Natural killer cell (primary cell): Measurements from ENCODE around the gene ADAMTS17. TPM values are rescaled to one million over a fixed set of nuclear protein-coding genes. Genes with fewer than 3 reads are reported as not detected.

ENCODE experiments used
- ATAC-seq, 3 donors: fragments of 150-1000 bp in 2 of 3; fragments of 200-7000 bp in 1 of 3; cut with Tn5 transposase; 1 replicate in 1 of 3; 2 replicates in 2 of 3; pipeline ENCODE4 v1.10.0; 2021; ENCODE audit warnings: mild to moderate bottlenecking in 2 of 3, moderate library complexity in 2 of 3
- DNase-seq, 2 donors: peaks; one replicate each; pipeline versions ENCODE4 v3.0.0 to v3.0.0-alpha.2; 2013 to 2021; ENCODE audit warnings: mixed read lengths in 1 of 2
- H3K27ac ChIP-seq: one replicate; pipeline ENCODE4 v1.5.1; 2013; ENCODE audit warnings: mild to moderate bottlenecking, low read length
- H3K27me3 ChIP-seq: one replicate; pipeline ENCODE4 v1.6.1; 2013; ENCODE audit warnings: low read length; ENCODE audit not compliant: control insufficient read depth, insufficient read depth
- H3K36me3 ChIP-seq: one replicate; pipeline ENCODE4 v1.6.1; 2013; ENCODE audit warnings: low read length; ENCODE audit not compliant: control insufficient read depth, insufficient read depth
- H3K4me1 ChIP-seq: one replicate; pipeline ENCODE4 v1.6.1; 2013; ENCODE audit warnings: low read length; ENCODE audit not compliant: control insufficient read depth, insufficient read depth
- H3K4me3 ChIP-seq: one replicate; pipeline ENCODE4 v1.5.1; 2013; ENCODE audit warnings: low read length
- H3K9me3 ChIP-seq: one replicate; pipeline ENCODE4 v1.6.1; 2013; ENCODE audit warnings: low read length; ENCODE audit not compliant: control insufficient read depth, insufficient read depth
- H3K27ac Mint-ChIP-seq, 2 donors: one replicate each; pipeline ENCODE4 v1.8.0; 2022; ENCODE audit warnings: mild to moderate bottlenecking in 2 of 2, mixed read lengths in 2 of 2, moderate library complexity in 1 of 2
- H3K27me3 Mint-ChIP-seq, 2 donors: one replicate each; pipeline ENCODE4 v1.8.0; 2022; ENCODE audit warnings: low read depth in 2 of 2, mixed read lengths in 2 of 2
- H3K36me3 Mint-ChIP-seq: one replicate; pipeline ENCODE4 v1.8.0; 2022; ENCODE audit warnings: mixed read lengths
- H3K4me1 Mint-ChIP-seq, 2 donors: one replicate each; pipeline ENCODE4 v1.8.0; 2022; ENCODE audit warnings: mixed read lengths in 2 of 2
- H3K4me3 Mint-ChIP-seq: one replicate; pipeline ENCODE4 v1.8.0; 2022; ENCODE audit warnings: mild to moderate bottlenecking, moderate library complexity, mixed read lengths
- H3K9me3 Mint-ChIP-seq, 2 donors: one replicate each; pipeline ENCODE4 v1.8.0; 2022; ENCODE audit warnings: mixed read lengths in 2 of 2
- WGBS: methylation state at CpG from one replicate; pipeline ENCODE4 v1.1.7; 2013; ENCODE audit warnings: missing lambda C conversion rate; ENCODE audit not compliant: insufficient coverage; 5-methylcytosine and 5-hydroxymethylcytosine counted together
- intact Hi-C: fragments of 100-400 bp; cut with micrococcal nuclease; formaldehyde crosslinking; loops from one replicate; pipeline ENCODE4 v1.14.2; 2022
- total RNA-seq, 4 donors: library from RNA; stranded (reverse); fragments of 120-200 nt in 1 of 4; gene quantifications; one replicate each; pipeline versions ENCODE4 v1.2.3 to v1.2.4, GENCODE V29; 2013 to 2022
- TF ChIP-seq, protein P1 (sequence below): fragments of 200-600 bp; IDR thresholded peaks from one replicate; pipeline ENCODE4 v1.8.0; 2022; ENCODE audit warnings: antibody characterized with exemption

Gene ADAMTS17
- total RNA-seq, 3 donors from 2014 or later (not counting 1 experiment from before 2014, with no cell fraction given): 4.8 to 9.5 (median 5.3) TPM

DNA sequence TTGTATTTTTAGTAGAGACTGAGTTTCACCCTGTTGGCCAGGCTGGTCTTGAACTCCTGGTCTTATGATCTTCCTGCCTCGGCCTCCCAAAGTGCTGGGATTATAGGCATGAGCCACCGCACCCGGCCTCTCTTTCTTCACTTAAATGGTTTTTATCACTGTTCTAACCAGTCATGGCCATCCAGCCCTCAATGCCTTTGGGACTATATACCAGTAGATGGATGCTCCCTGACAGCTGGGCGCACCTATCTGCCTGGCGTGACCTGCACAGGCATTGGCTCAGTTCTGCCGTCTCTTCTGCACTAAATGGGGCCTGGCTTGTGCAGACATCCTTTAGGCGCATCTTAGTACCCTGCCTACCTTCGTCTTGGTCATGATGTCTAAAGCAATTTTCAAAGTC, 233.4 kb downstream of the ADAMTS17 start:
- H3K36me3 Mint-ChIP-seq: no peaks in the 10 kb centered on the region
- Histone ChIP-seq H3K27ac (no peak overlapping the region), H3K4me3 (no peak overlapping the region), H3K4me1 (peaks cover 13% of the 10 kb centered on the region), H3K9me3 (no peaks in the 10 kb centered on the region), H3K27me3 (no peaks in the 10 kb centered on the region), H3K36me3 (no peaks in the 10 kb centered on the region)
- H3K4me3 Mint-ChIP-seq: no peak overlapping the region
- WGBS: 94% methylated on average over 8 of the region's 8 CpGs
- no peak for ATAC-seq
- TF ChIP-seq, protein P1, sequence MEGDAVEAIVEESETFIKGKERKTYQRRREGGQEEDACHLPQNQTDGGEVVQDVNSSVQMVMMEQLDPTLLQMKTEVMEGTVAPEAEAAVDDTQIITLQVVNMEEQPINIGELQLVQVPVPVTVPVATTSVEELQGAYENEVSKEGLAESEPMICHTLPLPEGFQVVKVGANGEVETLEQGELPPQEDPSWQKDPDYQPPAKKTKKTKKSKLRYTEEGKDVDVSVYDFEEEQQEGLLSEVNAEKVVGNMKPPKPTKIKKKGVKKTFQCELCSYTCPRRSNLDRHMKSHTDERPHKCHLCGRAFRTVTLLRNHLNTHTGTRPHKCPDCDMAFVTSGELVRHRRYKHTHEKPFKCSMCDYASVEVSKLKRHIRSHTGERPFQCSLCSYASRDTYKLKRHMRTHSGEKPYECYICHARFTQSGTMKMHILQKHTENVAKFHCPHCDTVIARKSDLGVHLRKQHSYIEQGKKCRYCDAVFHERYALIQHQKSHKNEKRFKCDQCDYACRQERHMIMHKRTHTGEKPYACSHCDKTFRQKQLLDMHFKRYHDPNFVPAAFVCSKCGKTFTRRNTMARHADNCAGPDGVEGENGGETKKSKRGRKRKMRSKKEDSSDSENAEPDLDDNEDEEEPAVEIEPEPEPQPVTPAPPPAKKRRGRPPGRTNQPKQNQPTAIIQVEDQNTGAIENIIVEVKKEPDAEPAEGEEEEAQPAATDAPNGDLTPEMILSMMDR: no peak
- no peak for DNase-seq
- no peaks in the 10 kb centered on the region for H3K27me3 Mint-ChIP-seq
- no peak overlapping the region for H3K27ac Mint-ChIP-seq
- no peaks in the 10 kb centered on the region for H3K9me3 Mint-ChIP-seq
- intact Hi-C loops: no loop called here
- H3K4me1 Mint-ChIP-seq: peaks cover 9 to 13% of the 10 kb centered on the region in 2 donors

DNA sequence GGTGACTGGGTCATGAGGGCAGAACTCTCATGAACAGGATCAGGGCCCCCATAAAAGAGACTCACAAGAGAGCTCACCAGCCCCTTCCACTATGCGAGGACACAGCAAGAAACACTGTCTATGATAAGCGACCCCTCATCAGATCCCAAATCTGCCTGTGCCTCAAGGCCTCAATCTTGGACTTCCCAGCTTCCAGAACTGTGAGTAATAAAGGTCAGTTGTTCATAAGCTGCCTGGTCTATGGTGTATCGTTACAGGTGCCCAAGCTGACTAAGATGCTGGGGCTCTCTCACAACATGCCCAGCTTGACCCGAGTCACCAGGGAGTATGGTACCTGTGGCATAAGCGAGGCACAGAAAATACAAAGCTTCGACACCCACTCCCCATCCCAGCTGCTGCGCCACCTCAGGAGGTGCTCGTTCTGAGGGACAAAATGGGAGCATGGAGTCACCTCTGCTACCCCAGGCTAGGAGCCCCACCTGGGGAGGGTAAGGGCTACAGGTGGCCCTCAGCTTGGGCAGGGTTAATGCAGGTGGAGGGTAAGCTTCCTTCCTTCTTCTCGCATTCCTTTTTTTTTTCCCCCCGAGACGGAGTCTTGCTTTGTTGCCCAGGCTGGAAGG, 234.1 kb downstream of the ADAMTS17 start:
- TF ChIP-seq, protein P1: no peak
- H3K27ac ChIP-seq: no peak overlapping the region
- ATAC-seq (no peak), DNase-seq (no peak)
- Mint-ChIP-seq H3K9me3 (no peaks in the 10 kb centered on the region), H3K27ac (no peak overlapping the region), H3K4me3 (no peak overlapping the region), H3K36me3 (no peaks in the 10 kb centered on the region), H3K27me3 (no peaks in the 10 kb centered on the region), H3K4me1 (peaks cover 9 to 13% of the 10 kb centered on the region in 2 donors)
- intact Hi-C loops: no loop called here
- H3K36me3 ChIP-seq: no peaks in the 10 kb centered on the region
- H3K27me3 ChIP-seq: no peaks in the 10 kb centered on the region
- H3K4me3 ChIP-seq: no peak overlapping the region
- H3K4me1 ChIP-seq: peaks cover 13% of the 10 kb centered on the region
- 86% methylated on average over 11 of the region's 11 CpGs for WGBS
- no peaks in the 10 kb centered on the region for H3K9me3 ChIP-seq

DNA sequence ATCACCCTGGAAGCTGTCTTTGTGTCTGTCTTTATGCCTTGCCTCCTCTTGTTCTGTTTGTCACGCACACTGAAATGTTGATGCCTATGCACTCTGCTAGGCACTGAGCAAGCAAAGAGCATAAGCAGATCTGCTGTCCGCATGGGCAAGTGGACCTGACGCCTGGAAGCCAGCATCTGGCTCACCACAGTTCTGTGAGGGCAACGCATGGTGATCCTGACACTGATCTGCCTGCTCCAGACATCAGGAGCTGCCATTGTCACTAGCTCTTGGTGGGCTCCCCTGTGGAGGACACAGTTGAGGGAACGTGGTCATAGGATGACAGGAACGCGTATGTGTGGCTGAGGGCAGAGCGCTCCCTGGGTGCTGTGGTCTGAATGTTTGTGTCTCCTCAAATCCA, 234.6 kb downstream of the ADAMTS17 start:
- H3K27me3 Mint-ChIP-seq: no peaks in the 10 kb centered on the region
- H3K27ac Mint-ChIP-seq: no peak overlapping the region
- WGBS: 94% methylated on average over 8 of the region's 8 CpGs
- H3K27me3 ChIP-seq: no peaks in the 10 kb centered on the region
- no peak overlapping the region for H3K4me3 ChIP-seq
- H3K4me1 ChIP-seq: peaks cover 13% of the 10 kb centered on the region
- no peaks in the 10 kb centered on the region for H3K36me3 Mint-ChIP-seq
- H3K27ac ChIP-seq: no peak overlapping the region
- TF ChIP-seq, protein P1: no peak
- DNase-seq (no peak), ATAC-seq (no peak)
- H3K36me3 ChIP-seq: no peaks in the 10 kb centered on the region
- H3K4me3 Mint-ChIP-seq: no peak overlapping the region
- intact Hi-C loops: no loop called here
- H3K4me1 Mint-ChIP-seq: peaks cover 9 to 13% of the 10 kb centered on the region in 2 donors
- H3K9me3 ChIP-seq: no peaks in the 10 kb centered on the region
- no peaks in the 10 kb centered on the region for H3K9me3 Mint-ChIP-seq

DNA sequence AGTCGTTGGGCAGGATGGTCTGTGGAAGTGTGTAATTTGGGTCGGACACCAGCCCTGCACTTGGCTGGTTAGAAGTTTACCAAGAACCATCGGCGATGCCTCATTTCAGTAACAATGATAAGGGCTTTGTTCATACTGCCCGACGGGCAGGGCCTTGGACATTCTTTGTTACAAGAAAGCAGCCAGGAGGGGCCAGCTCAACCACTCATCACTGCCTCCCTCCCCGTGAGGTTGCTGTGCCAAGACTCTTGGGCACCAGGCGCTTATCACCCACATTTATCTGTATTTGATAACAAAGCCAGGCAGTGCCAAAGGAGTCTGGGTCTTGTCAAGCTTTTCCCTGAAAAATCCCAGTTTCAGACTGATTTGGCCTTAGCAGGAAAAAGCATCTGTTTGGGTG, 235.0 kb downstream of the ADAMTS17 start:
- intact Hi-C loops: no loop called here
- no peaks in the 10 kb centered on the region for H3K27me3 ChIP-seq
- Mint-ChIP-seq H3K27me3 (peaks cover 0 to 1% of the 10 kb centered on the region in 2 donors), H3K27ac (no peak overlapping the region), H3K9me3 (no peaks in the 10 kb centered on the region), H3K4me3 (no peak overlapping the region), H3K4me1 (peaks cover 9 to 12% of the 10 kb centered on the region in 2 donors), H3K36me3 (no peaks in the 10 kb centered on the region)
- H3K4me3 ChIP-seq: no peak overlapping the region
- DNase-seq (no peak), ATAC-seq (no peak)
- no peaks in the 10 kb centered on the region for H3K9me3 ChIP-seq
- 66% methylated on average over 8 of the region's 8 CpGs for WGBS
- no peaks in the 10 kb centered on the region for H3K36me3 ChIP-seq
- TF ChIP-seq, protein P1: no peak
- H3K4me1 ChIP-seq: peaks cover 12% of the 10 kb centered on the region
- no peak overlapping the region for H3K27ac ChIP-seq
